Endodermal cell (in vitro differentiated cells): ENCODE results near the gene WNK2. TPM values are rescaled to one million over a fixed set of nuclear protein-coding genes. Genes with fewer than 3 reads are reported as not detected.

Source experiments
- DNase-seq: peaks from one replicate; pipeline ENCODE4 v3.0.0-alpha.2; 2017
- H3K27ac ChIP-seq: 2 replicates; pipeline ENCODE4 v1.5.1; 2013; ENCODE audit warnings: mild to moderate bottlenecking, low read depth, low read length, moderate library complexity
- H3K27me3 ChIP-seq: 2 replicates; pipeline ENCODE4 v1.6.1; 2013; ENCODE audit warnings: mild to moderate bottlenecking, low read length, moderate library complexity; ENCODE audit not compliant: insufficient read depth, control insufficient read depth, poor library complexity, severe bottlenecking
- H3K36me3 ChIP-seq: 2 replicates; pipeline ENCODE4 v1.7.0; 2013; ENCODE audit warnings: mild to moderate bottlenecking, low read length, moderate library complexity; ENCODE audit not compliant: control insufficient read depth, insufficient read depth
- H3K4me1 ChIP-seq: one replicate; pipeline ENCODE4 v1.7.0; 2013; ENCODE audit warnings: low read length; ENCODE audit not compliant: control insufficient read depth, insufficient read depth
- H3K4me3 ChIP-seq: 2 replicates; pipeline ENCODE4 v1.5.1; 2013; ENCODE audit warnings: mild to moderate bottlenecking, low read length, moderate library complexity
- H3K9ac ChIP-seq: 2 replicates; pipeline ENCODE4 v1.6.1; 2013; ENCODE audit warnings: mild to moderate bottlenecking, low read length, moderate library complexity; ENCODE audit not compliant: poor library complexity, severe bottlenecking; ENCODE audit errors: extremely low read depth
- H3K9me3 ChIP-seq: 2 replicates; pipeline ENCODE4 v1.6.1; 2013; ENCODE audit warnings: mild to moderate bottlenecking, low read length, moderate library complexity; ENCODE audit not compliant: control insufficient read depth
- H3K27ac Mint-ChIP-seq: 2 replicates; pipeline ENCODE4 v1.8.0; 2020; ENCODE audit warnings: mixed read lengths
- H3K27me3 Mint-ChIP-seq: 2 replicates; pipeline ENCODE4 v1.8.0; 2021; ENCODE audit warnings: mild to moderate bottlenecking, mixed read lengths; ENCODE audit not compliant: insufficient read depth
- H3K36me3 Mint-ChIP-seq: 2 replicates; pipeline ENCODE4 v1.8.0; 2020; ENCODE audit warnings: low read depth, mixed read lengths
- H3K4me1 Mint-ChIP-seq: 2 replicates; pipeline ENCODE4 v1.8.0; 2020; ENCODE audit warnings: mixed read lengths
- H3K4me3 Mint-ChIP-seq: 2 replicates; pipeline ENCODE4 v1.8.0; 2020; ENCODE audit warnings: mild to moderate bottlenecking, moderate library complexity, mixed read lengths
- H3K9me3 Mint-ChIP-seq: 2 replicates; pipeline ENCODE4 v1.8.0; 2020; ENCODE audit warnings: mild to moderate bottlenecking, mixed read lengths
- WGBS, 2 experiments: methylation state at CpG; one replicate each; pipeline versions ENCODE4 v1.1.5 to v1.1.7; 2013; ENCODE audit warnings: missing lambda C conversion rate in 2 of 2, mixed read lengths in 1 of 2; ENCODE audit not compliant: insufficient coverage in 1 of 2, insufficient read length in 1 of 2; 5-methylcytosine and 5-hydroxymethylcytosine counted together
- total RNA-seq, 2 donors: library from RNA; stranded (reverse); fragmentation: NEBNext Ultra II Directional in 1 of 2; extraction: Animal tissue kit (Norgen Biotek cat#: 25700) in 1 of 2; gene quantifications; 2 replicates in 1 of 2; 3 replicates in 1 of 2; pipeline ENCODE4 v1.2.1, GENCODE V29; 2021
- TF ChIP-seq, protein P1 (sequence below): fragments of 200-600 bp; sonication (generic); conservative IDR thresholded peaks from 2 replicates; pipeline ENCODE4 v1.5.0; 2021; ENCODE audit warnings: antibody characterized with exemption, mild to moderate bottlenecking

The WNK2 gene
- total RNA-seq, 2 donors from 2014 or later = 46.1 to 48.8 TPM

GRCh38 chr9:93252116-93252780 is 68.3 kb downstream of the WNK2 start:
- no peaks in the 10 kb centered on the region for H3K27me3 Mint-ChIP-seq
- peaks cover 5% of the 10 kb centered on the region for H3K36me3 ChIP-seq
- H3K4me1 Mint-ChIP-seq = no peaks in the 10 kb centered on the region
- TF ChIP-seq, protein P1, sequence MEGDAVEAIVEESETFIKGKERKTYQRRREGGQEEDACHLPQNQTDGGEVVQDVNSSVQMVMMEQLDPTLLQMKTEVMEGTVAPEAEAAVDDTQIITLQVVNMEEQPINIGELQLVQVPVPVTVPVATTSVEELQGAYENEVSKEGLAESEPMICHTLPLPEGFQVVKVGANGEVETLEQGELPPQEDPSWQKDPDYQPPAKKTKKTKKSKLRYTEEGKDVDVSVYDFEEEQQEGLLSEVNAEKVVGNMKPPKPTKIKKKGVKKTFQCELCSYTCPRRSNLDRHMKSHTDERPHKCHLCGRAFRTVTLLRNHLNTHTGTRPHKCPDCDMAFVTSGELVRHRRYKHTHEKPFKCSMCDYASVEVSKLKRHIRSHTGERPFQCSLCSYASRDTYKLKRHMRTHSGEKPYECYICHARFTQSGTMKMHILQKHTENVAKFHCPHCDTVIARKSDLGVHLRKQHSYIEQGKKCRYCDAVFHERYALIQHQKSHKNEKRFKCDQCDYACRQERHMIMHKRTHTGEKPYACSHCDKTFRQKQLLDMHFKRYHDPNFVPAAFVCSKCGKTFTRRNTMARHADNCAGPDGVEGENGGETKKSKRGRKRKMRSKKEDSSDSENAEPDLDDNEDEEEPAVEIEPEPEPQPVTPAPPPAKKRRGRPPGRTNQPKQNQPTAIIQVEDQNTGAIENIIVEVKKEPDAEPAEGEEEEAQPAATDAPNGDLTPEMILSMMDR = no peak
- 89 to 93% methylated on average over 8 to 14 of the region's 14 CpGs for WGBS, 2 experiments
- H3K4me3 ChIP-seq = no peak overlapping the region
- no peak overlapping the region for H3K9ac ChIP-seq
- no peak overlapping the region for H3K27ac Mint-ChIP-seq
- peaks cover 3% of the 10 kb centered on the region for H3K36me3 Mint-ChIP-seq
- H3K9me3 Mint-ChIP-seq = no peaks in the 10 kb centered on the region
- H3K27me3 ChIP-seq = no peaks in the 10 kb centered on the region
- no peak for DNase-seq
- no peaks in the 10 kb centered on the region for H3K9me3 ChIP-seq
- no peaks in the 10 kb centered on the region for H3K4me1 ChIP-seq
- H3K4me3 Mint-ChIP-seq = no peak overlapping the region
- H3K27ac ChIP-seq = no peak overlapping the region

- H3K27ac ChIP-seq = no peak overlapping the region
Measured at GRCh38 chr9:93252781-93253530, 69.0 kb downstream of the WNK2 start.

GRCh38 chr9:93253633-93254032 is 69.7 kb downstream of the WNK2 start:
- DNase-seq = no peak
- no peak overlapping the region for H3K27ac ChIP-seq
- H3K9ac ChIP-seq = no peak overlapping the region
- 92 to 93% methylated on average over 9 of the region's 10 CpGs for WGBS, 2 experiments
- no peaks in the 10 kb centered on the region for H3K9me3 ChIP-seq
- Mint-ChIP-seq H3K36me3 (peaks cover 3% of the 10 kb centered on the region), H3K9me3 (no peaks in the 10 kb centered on the region), H3K4me1 (no peaks in the 10 kb centered on the region), H3K4me3 (no peak overlapping the region), H3K27me3 (no peaks in the 10 kb centered on the region), H3K27ac (no peak overlapping the region)
- TF ChIP-seq, protein P1 = no peak
- no peaks in the 10 kb centered on the region for H3K27me3 ChIP-seq
- peaks cover 5% of the 10 kb centered on the region for H3K36me3 ChIP-seq
- no peak overlapping the region for H3K4me3 ChIP-seq
- H3K4me1 ChIP-seq = no peaks in the 10 kb centered on the region

More at GRCh38 chr9:93252781-93253530, 69.0 kb downstream of the WNK2 start:
- DNase-seq = no peak
- H3K36me3 Mint-ChIP-seq = peaks cover 3% of the 10 kb centered on the region
- WGBS, 2 experiments = 90 to 93% methylated on average over 11 to 20 of the region's 20 CpGs
- H3K4me3 Mint-ChIP-seq = no peak overlapping the region
- Histone ChIP-seq H3K9ac (no peak overlapping the region), H3K36me3 (peaks cover 5% of the 10 kb centered on the region), H3K4me1 (no peaks in the 10 kb centered on the region), H3K9me3 (no peaks in the 10 kb centered on the region), H3K27me3 (no peaks in the 10 kb centered on the region), H3K4me3 (no peak overlapping the region)
- no peaks in the 10 kb centered on the region for H3K27me3 Mint-ChIP-seq
- no peak overlapping the region for H3K27ac Mint-ChIP-seq
- H3K9me3 Mint-ChIP-seq = no peaks in the 10 kb centered on the region
- TF ChIP-seq, protein P1 = no peak
- no peaks in the 10 kb centered on the region for H3K4me1 Mint-ChIP-seq
